H1 (cell line): ENCODE data around the gene PI4KA. TPM values are rescaled to one million over a fixed set of nuclear protein-coding genes. Genes with fewer than 3 reads are reported as not detected.

Experiments
- ASH2L ChIP-seq: fragments of 200-600, 300-600 bp; sonication (generic); IDR thresholded peaks from one replicate; pipeline ENCODE4 v1.7.1; 2017; ENCODE audit warnings: low read length
- KDM5A ChIP-seq: fragments of 200-600 bp; IDR thresholded peaks from 2 replicates; pipeline ENCODE4 v1.7.1; 2012; ENCODE audit warnings: mild to moderate bottlenecking, low read length, inconsistent platforms, mixed read lengths
- SIX5 ChIP-seq: IDR thresholded peaks from 2 replicates; pipeline ENCODE4 v1.6.1; 2011; ENCODE audit warnings: mild to moderate bottlenecking, low read depth, low read length
- TCF12 ChIP-seq: IDR thresholded peaks from 2 replicates; pipeline ENCODE4 v1.6.1; 2011; ENCODE audit warnings: low read depth, mild to moderate bottlenecking, low read length
- polyA plus RNA-seq, 7 experiments: library from polyadenylated mRNA; depleted of rRNA in 3 of 7; stranded (reverse) in 5 of 7; unstranded in 2 of 7; fragments of >200 nt in 5 of 7; fragments of 200-250 nt in 2 of 7; gene quantifications; 1 replicate in 5 of 7; 2 replicates in 1 of 7; 4 replicates in 1 of 7; pipeline versions ENCODE4 v1.2.1 to v1.2.3, GENCODE V29; 2011 to 2013; ENCODE audit warnings: missing spikeins in 2 of 7, mixed read lengths in 2 of 7
- total RNA-seq: library from RNA; stranded (reverse); fragmentation: NEBNext Ultra II Directional; extraction: Animal tissue kit (Norgen Biotek cat#: 25700); gene quantifications from 2 replicates; pipeline ENCODE4 v1.2.1, GENCODE V29; 2021

Gene PI4KA
- total and polyA plus RNA-seq, 2 of the 8 experiments (the other 6 are each of a cell fraction or from before 2014, with no cell fraction given) = 22.5 to 37.7 TPM

GRCh38 chr22:20868025-20868962 is 9.7 kb upstream of the PI4KA start (continued):
- TF ChIP-seq TCF12 = no peak
- TF ChIP-seq ASH2L = no peak
- TF ChIP-seq SIX5 = no peak
- no peak for TF ChIP-seq KDM5A
